SK-N-SH (cell line): Measurements from ENCODE around the gene DNAH11. TPM values are rescaled to one million over a fixed set of nuclear protein-coding genes. Genes with fewer than 3 reads are reported as not detected.

Experiments used
- CTCF ChIA-PET: fragments of 300-600, 350-600 bp; formaldehyde crosslinking; extraction: SDS; loops from one replicate; lab custom pipeline; 2021; lab: Yijun Ruan, JAX
- POLR2A ChIA-PET: fragments of 350-600 bp; sonication (Branson Sonifier 250); formaldehyde crosslinking; extraction: SDS; loops from one replicate; lab custom pipeline; 2020; ENCODE audit warnings: antibody characterized with exemption, inconsistent platforms; lab: Yijun Ruan, JAX
- DNase-seq: peaks from one replicate; pipeline ENCODE4 v3.0.0; 2012
- H2AFZ ChIP-seq: fragments of 200-600 bp; sonication (generic); 2 replicates; pipeline ENCODE4 v1.8.1; 2016; ENCODE audit warnings: antibody characterized with exemption, mild to moderate bottlenecking, low read depth
- H3F3A ChIP-seq: fragments of 200-600 bp; sonication (generic); replicated peaks from 2 replicates; pipeline ENCODE3; 2016; ENCODE audit warnings: antibody characterized with exemption, mild to moderate bottlenecking; ENCODE audit not compliant: insufficient read depth
- H3K27ac ChIP-seq, 2 experiments: fragments of 200-500 bp in 1 of 2; fragments of 200-600 bp in 1 of 2; sonication (Bioruptor generic) in 1 of 2; sonication (generic), shearing (Covaris generic) in 1 of 2; 2 replicates each; pipeline versions ENCODE4 v1.5.1 to v1.6.1; 2014 to 2016; ENCODE audit warnings: low read depth in 2 of 2, inconsistent platforms in 1 of 2, low read length in 1 of 2, mild to moderate bottlenecking in 1 of 2, mixed read lengths in 1 of 2
- H3K27me3 ChIP-seq: fragments of 200-600 bp; sonication (generic), shearing (Covaris generic); 2 replicates; pipeline ENCODE4 v1.6.1; 2016; ENCODE audit warnings: mixed run types; ENCODE audit not compliant: insufficient read depth
- H3K36me3 ChIP-seq, 2 experiments: fragments of 200-500 bp in 1 of 2; fragments of 200-600 bp in 1 of 2; sonication (Bioruptor generic) in 1 of 2; sonication (generic) in 1 of 2; replicated peaks in 1 of 2; 2 replicates each; pipeline versions ENCODE3 to v1.5.1; 2014 to 2016; ENCODE audit warnings: low read length in 1 of 2, mild to moderate bottlenecking in 1 of 2; ENCODE audit not compliant: insufficient read depth in 2 of 2, control insufficient read depth in 1 of 2
- H3K4me1 ChIP-seq, 2 experiments: fragments of 200-500 bp in 1 of 2; fragments of 200-600 bp in 1 of 2; sonication (Bioruptor generic) in 1 of 2; sonication (generic), shearing (Covaris generic) in 1 of 2; 2 replicates each; pipeline versions ENCODE4 v1.5.1 to v1.6.1; 2014 to 2016; ENCODE audit warnings: low read depth in 1 of 2, low read length in 1 of 2, mixed run types in 1 of 2; ENCODE audit not compliant: insufficient read depth in 2 of 2, control insufficient read depth in 1 of 2
- H3K4me2 ChIP-seq: fragments of 200-600 bp; sonication (generic), shearing (Covaris generic); 2 replicates; pipeline ENCODE4 v1.6.1; 2017; ENCODE audit warnings: mixed run types
- H3K4me3 ChIP-seq, 2 experiments: fragments of 200-500 bp in 1 of 2; fragments of 200-600 bp in 1 of 2; sonication (Bioruptor generic) in 1 of 2; sonication (generic), shearing (Covaris generic) in 1 of 2; 2 replicates each; pipeline versions ENCODE4 v1.5.1 to v1.8.1; 2014 to 2016; ENCODE audit warnings: low read depth in 2 of 2, inconsistent platforms in 1 of 2, low read length in 1 of 2, mild to moderate bottlenecking in 1 of 2, mixed read lengths in 1 of 2, moderate library complexity in 1 of 2
- H3K79me2 ChIP-seq: fragments of 200-600 bp; sonication (generic); 2 replicates; pipeline ENCODE4 v1.8.1; 2017; ENCODE audit warnings: mild to moderate bottlenecking; ENCODE audit not compliant: insufficient read depth
- H3K9ac ChIP-seq: fragments of 200-600 bp; sonication (generic); 2 replicates; pipeline ENCODE4 v1.6.1; 2017; ENCODE audit warnings: mixed run types
- H3K9me2 ChIP-seq: fragments of 200-600 bp; sonication (generic); 2 replicates; pipeline ENCODE4 v1.6.1; 2017; ENCODE audit warnings: mixed run types
- H3K9me3 ChIP-seq: fragments of 200-600 bp; sonication (generic); 2 replicates; pipeline ENCODE4 v1.6.1; 2017; ENCODE audit warnings: mixed run types, mild to moderate bottlenecking, moderate library complexity
- H4K20me1 ChIP-seq: fragments of 200-600 bp; sonication (generic); 2 replicates; pipeline ENCODE4 v1.6.1; 2017; ENCODE audit warnings: mild to moderate bottlenecking, mixed run types; ENCODE audit not compliant: insufficient read depth
- CHD2 ChIP-seq: fragments of 150-350 bp; IDR thresholded peaks from 2 replicates; pipeline ENCODE4 v1.6.1; 2018; ENCODE audit warnings: low read length; ENCODE audit not compliant: partially characterized antibody
- EZH2phosphoT487 ChIP-seq: fragments of 200-600 bp; sonication (generic); IDR thresholded peaks from 2 replicates; pipeline ENCODE4 v1.6.1; 2017; ENCODE audit warnings: low read depth, mixed run types, mild to moderate bottlenecking, antibody characterized with exemption, moderate library complexity, borderline replicate concordance
- FOSL2 ChIP-seq: IDR thresholded peaks from 2 replicates; pipeline ENCODE4 v1.4.0; 2012; ENCODE audit warnings: low read depth, mild to moderate bottlenecking, moderate library complexity, borderline replicate concordance
- FOXJ3 ChIP-seq: sonication (generic); formaldehyde crosslinking; IDR thresholded peaks from 2 replicates; pipeline ENCODE4 v1.5.1; 2020; ENCODE audit warnings: mild to moderate bottlenecking, missing genetic modification reagents
- FOXM1 ChIP-seq: IDR thresholded peaks from 2 replicates; pipeline ENCODE4 v1.4.0; 2012; ENCODE audit warnings: low read depth, mild to moderate bottlenecking
- GABPA ChIP-seq: IDR thresholded peaks from 2 replicates; pipeline ENCODE4 v1.4.0; 2012; ENCODE audit warnings: low read depth, mild to moderate bottlenecking
- MXI1 ChIP-seq: IDR thresholded peaks from 2 replicates; pipeline ENCODE4 v1.6.1; 2012; ENCODE audit warnings: mild to moderate bottlenecking, low read depth, low read length, improper control_type of control experiment
- NFIC ChIP-seq: IDR thresholded peaks from 2 replicates; pipeline ENCODE4 v1.4.0; 2012; ENCODE audit warnings: borderline replicate concordance
- NRF1 ChIP-seq: IDR thresholded peaks from 2 replicates; pipeline ENCODE4 v1.6.1; 2012; ENCODE audit warnings: low read depth, mild to moderate bottlenecking, low read length
- POLR2AphosphoS5 ChIP-seq: IDR thresholded peaks from 2 replicates; pipeline ENCODE4 v1.6.1; 2012; ENCODE audit warnings: low read depth, low read length
- RAD21 ChIP-seq: IDR thresholded peaks from 2 replicates; pipeline ENCODE4 v1.6.1; 2012; ENCODE audit warnings: mild to moderate bottlenecking, low read length
- RFX5 ChIP-seq: IDR thresholded peaks from 2 replicates; pipeline ENCODE4 v1.6.1; 2012; ENCODE audit warnings: mild to moderate bottlenecking, improper control_type of control experiment, low read length
- RXRA ChIP-seq: IDR thresholded peaks from 2 replicates; pipeline ENCODE4 v1.4.0; 2012; ENCODE audit warnings: low read depth, mild to moderate bottlenecking, borderline replicate concordance
- SIN3A ChIP-seq: IDR thresholded peaks from 2 replicates; pipeline ENCODE4 v1.6.1; 2012; ENCODE audit warnings: low read depth, mild to moderate bottlenecking, low read length, moderate library complexity, borderline replicate concordance
- SMC3 ChIP-seq: IDR thresholded peaks from 2 replicates; pipeline ENCODE4 v1.6.1; 2012; ENCODE audit warnings: low read depth, low read length, improper control_type of control experiment
- TEAD4 ChIP-seq: IDR thresholded peaks from 2 replicates; pipeline ENCODE4 v1.4.0; 2012; ENCODE audit warnings: mild to moderate bottlenecking, borderline replicate concordance; ENCODE audit not compliant: insufficient read depth
- YY1 ChIP-seq: IDR thresholded peaks from 2 replicates; pipeline ENCODE4 v1.4.0; 2012; ENCODE audit warnings: low read depth, mild to moderate bottlenecking
- WGBS: methylation state at CpG from one replicate; pipeline ENCODE4 v1.1.6; 2017; ENCODE audit warnings: low lambda C conversion rate; 5-methylcytosine and 5-hydroxymethylcytosine counted together
- polyA plus RNA-seq, 3 experiments: library from polyadenylated mRNA; depleted of rRNA; stranded (reverse); fragments of >200 nt; gene quantifications; 2 replicates each; pipeline ENCODE4 v1.2.3, GENCODE V29; 2012
- TF ChIP-seq, protein P1 (sequence below): fragments of 150-350 bp; IDR thresholded peaks from 2 replicates; pipeline ENCODE4 v1.6.1; 2016; ENCODE audit warnings: mild to moderate bottlenecking, low read depth, low read length
- TF ChIP-seq, protein P2 (sequence below): IDR thresholded peaks from 2 replicates; pipeline ENCODE4 v1.4.0; 2012; ENCODE audit warnings: low read depth, borderline replicate concordance
- TF ChIP-seq, protein P3 (sequence below): IDR thresholded peaks from 2 replicates; pipeline ENCODE4 v1.4.0; 2012; ENCODE audit warnings: low read depth, borderline replicate concordance

DNAH11 gene
- polyA plus RNA-seq, 1 of the 3 experiments (the other 2 are of a cell fraction), result 0.77 TPM

DNA sequence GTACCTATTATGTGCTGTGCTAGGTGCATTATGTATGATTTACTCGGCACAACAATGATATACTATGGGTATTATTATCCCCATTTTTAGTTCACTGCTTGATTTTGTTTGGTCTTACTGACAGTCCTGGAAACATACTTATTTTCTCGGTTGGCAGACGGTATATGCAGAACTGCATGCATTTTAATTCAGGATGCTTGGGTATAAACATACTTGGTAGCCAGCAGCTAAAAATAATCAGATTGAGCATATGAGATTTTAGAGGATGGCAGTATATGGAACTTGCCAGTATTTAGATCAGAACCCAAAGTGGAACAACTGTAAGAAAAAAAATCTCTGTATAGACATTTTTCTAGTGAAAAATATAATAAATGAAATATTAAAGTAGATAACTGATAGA, 163.3 kb downstream of the DNAH11 start:
- no peak overlapping the region for H3K27ac ChIP-seq
- DNase-seq, result no peak
- H3K27me3 ChIP-seq, result 0 out of 2 replicates have a peak, but pooled peaks cover 4% of the 10 kb centered on the region
- no peaks in the 10 kb centered on the region for H3F3A ChIP-seq
- no peak overlapping the region for H3K4me3 ChIP-seq
- ChIA-PET POLR2A (no interaction called here), CTCF (no interaction called here)
- no peaks in the 10 kb centered on the region for H3K4me1 ChIP-seq
- no peak overlapping the region for H2AFZ ChIP-seq
- no peak overlapping the region for H3K4me2 ChIP-seq
- no peaks in the 10 kb centered on the region for H4K20me1 ChIP-seq
- H3K9ac ChIP-seq, result no peak overlapping the region
- H3K79me2 ChIP-seq, result no peaks in the 10 kb centered on the region
- 5% methylated on average over 3 of the region's 3 CpGs for WGBS
- H3K9me3 ChIP-seq, result no peaks in the 10 kb centered on the region
- no peaks in the 10 kb centered on the region for H3K36me3 ChIP-seq
- TF ChIP-seq RFX5 (no peak), SIN3A (no peak), RAD21 (no peak), MXI1 (no peak), CHD2 (no peak), FOSL2 (no peak)
- H3K9me2 ChIP-seq, result no peaks in the 10 kb centered on the region

DNA sequence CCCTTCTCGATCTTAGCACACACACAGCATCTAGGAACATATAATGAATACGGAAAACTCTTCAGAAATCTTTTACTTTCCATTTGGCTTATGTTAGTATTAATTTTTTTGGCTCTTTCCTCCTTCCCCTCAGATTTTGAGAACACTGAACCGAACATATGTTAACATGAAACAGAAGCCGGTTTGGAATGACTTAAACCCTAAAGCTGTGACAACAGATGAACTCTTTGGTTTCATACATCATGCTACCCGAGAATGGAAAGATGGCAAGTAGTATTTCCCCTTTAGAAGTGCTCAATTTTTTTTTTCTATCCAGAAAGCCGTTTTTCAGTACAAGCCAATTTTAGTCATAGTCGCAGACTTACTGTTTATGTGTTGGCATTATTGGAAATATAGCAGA, 164.7 kb downstream of the DNAH11 start:
- 17% methylated on average over 7 of the region's 7 CpGs for WGBS
- Histone ChIP-seq H3K4me3 (no peak overlapping the region), H2AFZ (no peak overlapping the region), H3K9ac (no peak overlapping the region), H3K4me1 (no peaks in the 10 kb centered on the region), H3K4me2 (no peak overlapping the region), H4K20me1 (no peaks in the 10 kb centered on the region), H3K9me2 (no peaks in the 10 kb centered on the region), H3K27ac (no peak overlapping the region), H3K79me2 (no peaks in the 10 kb centered on the region), H3K36me3 (no peaks in the 10 kb centered on the region), H3F3A (no peaks in the 10 kb centered on the region), H3K9me3 (no peaks in the 10 kb centered on the region), H3K27me3 (no peaks in the 10 kb centered on the region)
- ChIA-PET CTCF (no interaction called here), POLR2A (no interaction called here)
- no peak for TF ChIP-seq CHD2
- no peak for TF ChIP-seq FOXM1
- TF ChIP-seq YY1, result no peak
- TF ChIP-seq NRF1, result no peak
- no peak for TF ChIP-seq RXRA
- no peak for DNase-seq

DNA sequence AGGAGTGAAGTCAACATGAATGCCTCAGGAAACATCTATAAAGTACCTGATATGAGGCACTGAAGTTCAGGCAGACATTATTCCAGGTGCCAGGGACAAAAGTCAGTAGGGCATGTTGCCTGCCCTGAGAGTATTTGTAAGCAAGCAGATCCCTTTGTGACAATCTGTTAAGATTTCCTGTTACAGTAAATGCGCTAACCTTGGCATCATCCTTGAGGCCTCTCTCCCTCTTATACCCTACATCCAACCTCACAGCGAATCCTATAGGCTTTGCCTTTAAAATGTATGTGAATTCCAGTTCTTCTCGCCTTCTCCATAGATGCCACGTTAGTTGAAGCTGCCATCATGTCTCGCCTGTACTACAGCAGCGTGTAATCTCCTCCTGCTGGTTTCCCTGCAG, 165.3 kb downstream of the DNAH11 start:
- Histone ChIP-seq H3K27me3 (no peaks in the 10 kb centered on the region), H3K79me2 (no peaks in the 10 kb centered on the region), H3K9me3 (no peaks in the 10 kb centered on the region), H3K4me2 (no peak overlapping the region), H3F3A (no peaks in the 10 kb centered on the region), H2AFZ (no peak overlapping the region), H3K4me1 (no peaks in the 10 kb centered on the region), H3K9ac (no peak overlapping the region), H3K27ac (no peak overlapping the region), H3K9me2 (no peaks in the 10 kb centered on the region), H4K20me1 (no peaks in the 10 kb centered on the region), H3K4me3 (no peak overlapping the region), H3K36me3 (no peaks in the 10 kb centered on the region)
- ChIA-PET POLR2A (no interaction called here), CTCF (no interaction called here)
- DNase-seq, result no peak
- WGBS, result 11% methylated on average over 6 of the region's 6 CpGs
- TF ChIP-seq NFIC (no peak), MXI1 (no peak), GABPA (no peak), TEAD4 (no peak), RAD21 (no peak), POLR2AphosphoS5 (no peak), RFX5 (no peak), YY1 (no peak), RXRA (no peak), FOSL2 (no peak), CHD2 (no peak), EZH2phosphoT487 (no peak), SMC3 (no peak), FOXJ3 (CRISPR knock-in tag) (no peak)
- TF ChIP-seq, protein P1, sequence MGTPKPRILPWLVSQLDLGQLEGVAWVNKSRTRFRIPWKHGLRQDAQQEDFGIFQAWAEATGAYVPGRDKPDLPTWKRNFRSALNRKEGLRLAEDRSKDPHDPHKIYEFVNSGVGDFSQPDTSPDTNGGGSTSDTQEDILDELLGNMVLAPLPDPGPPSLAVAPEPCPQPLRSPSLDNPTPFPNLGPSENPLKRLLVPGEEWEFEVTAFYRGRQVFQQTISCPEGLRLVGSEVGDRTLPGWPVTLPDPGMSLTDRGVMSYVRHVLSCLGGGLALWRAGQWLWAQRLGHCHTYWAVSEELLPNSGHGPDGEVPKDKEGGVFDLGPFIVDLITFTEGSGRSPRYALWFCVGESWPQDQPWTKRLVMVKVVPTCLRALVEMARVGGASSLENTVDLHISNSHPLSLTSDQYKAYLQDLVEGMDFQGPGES, result no peak
- TF ChIP-seq, protein P2, sequence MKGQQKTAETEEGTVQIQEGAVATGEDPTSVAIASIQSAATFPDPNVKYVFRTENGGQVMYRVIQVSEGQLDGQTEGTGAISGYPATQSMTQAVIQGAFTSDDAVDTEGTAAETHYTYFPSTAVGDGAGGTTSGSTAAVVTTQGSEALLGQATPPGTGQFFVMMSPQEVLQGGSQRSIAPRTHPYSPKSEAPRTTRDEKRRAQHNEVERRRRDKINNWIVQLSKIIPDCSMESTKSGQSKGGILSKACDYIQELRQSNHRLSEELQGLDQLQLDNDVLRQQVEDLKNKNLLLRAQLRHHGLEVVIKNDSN, result no peak
- TF ChIP-seq, protein P3, sequence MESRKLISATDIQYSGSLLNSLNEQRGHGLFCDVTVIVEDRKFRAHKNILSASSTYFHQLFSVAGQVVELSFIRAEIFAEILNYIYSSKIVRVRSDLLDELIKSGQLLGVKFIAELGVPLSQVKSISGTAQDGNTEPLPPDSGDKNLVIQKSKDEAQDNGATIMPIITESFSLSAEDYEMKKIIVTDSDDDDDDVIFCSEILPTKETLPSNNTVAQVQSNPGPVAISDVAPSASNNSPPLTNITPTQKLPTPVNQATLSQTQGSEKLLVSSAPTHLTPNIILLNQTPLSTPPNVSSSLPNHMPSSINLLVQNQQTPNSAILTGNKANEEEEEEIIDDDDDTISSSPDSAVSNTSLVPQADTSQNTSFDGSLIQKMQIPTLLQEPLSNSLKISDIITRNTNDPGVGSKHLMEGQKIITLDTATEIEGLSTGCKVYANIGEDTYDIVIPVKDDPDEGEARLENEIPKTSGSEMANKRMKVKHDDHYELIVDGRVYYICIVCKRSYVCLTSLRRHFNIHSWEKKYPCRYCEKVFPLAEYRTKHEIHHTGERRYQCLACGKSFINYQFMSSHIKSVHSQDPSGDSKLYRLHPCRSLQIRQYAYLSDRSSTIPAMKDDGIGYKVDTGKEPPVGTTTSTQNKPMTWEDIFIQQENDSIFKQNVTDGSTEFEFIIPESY, result no peak
